ENCODE results near the gene KCNAB1.
"Not testable (repeated sequence)": the region's sequence is repeated elsewhere in the genome, so short reads cannot be mapped to it uniquely, and the experiment has no call there.

KCNAB1 gene

DNA sequence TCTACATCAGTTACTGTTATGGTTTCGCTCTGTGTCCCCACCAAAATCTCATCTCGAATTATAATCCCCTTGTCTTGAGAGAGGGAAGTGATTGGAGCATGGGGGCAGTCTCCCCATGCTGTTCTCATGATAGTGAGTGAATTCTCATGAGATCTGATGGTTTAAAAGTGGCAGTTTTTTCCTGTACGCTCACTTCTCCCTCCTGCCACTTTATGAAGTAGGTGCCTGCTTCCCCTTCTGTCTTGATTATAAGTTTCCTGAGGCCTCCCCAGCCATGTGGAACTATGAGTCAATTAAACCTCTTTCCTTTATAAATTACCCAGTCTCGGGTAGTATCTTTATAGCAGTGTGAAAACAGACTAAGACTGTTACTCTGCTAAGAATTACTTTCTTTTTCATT is 449.5 kb downstream of the KCNAB1 start:
- DNase-seq (ENCODE audit: low read depth, low spot score), result not testable (repeated sequence)

DNA sequence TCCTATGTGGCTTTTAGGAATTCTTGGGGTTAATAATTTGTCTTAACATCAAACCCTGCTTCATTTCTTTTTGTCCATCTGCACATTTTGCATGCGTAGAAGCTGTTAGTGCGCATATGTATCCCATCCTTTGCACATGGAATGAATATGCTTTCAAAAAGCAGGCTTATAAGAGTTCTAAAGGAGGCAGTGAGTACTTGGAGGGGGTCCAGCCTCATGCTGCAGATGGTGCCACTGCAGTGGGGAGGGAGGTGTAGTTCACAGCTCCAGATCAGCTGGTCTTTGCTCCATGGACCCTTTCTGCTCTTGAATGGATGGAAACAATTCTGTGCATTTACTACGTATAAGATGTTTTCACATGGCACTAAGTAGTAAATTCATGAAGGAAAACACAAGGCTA is 455.3 kb downstream of the KCNAB1 start:
- no peak for DNase-seq (ENCODE audit: low read depth, low spot score)

- DNase-seq (ENCODE audit: low read depth, low spot score), result no peak
Measured at GRCh38 chr3:156576051-156576450, 455.7 kb downstream of the KCNAB1 start.

- no peak for DNase-seq (ENCODE audit: low read depth, low spot score)
Measured at GRCh38 chr3:156576651-156577348, 456.4 kb downstream of the KCNAB1 start.

DNA sequence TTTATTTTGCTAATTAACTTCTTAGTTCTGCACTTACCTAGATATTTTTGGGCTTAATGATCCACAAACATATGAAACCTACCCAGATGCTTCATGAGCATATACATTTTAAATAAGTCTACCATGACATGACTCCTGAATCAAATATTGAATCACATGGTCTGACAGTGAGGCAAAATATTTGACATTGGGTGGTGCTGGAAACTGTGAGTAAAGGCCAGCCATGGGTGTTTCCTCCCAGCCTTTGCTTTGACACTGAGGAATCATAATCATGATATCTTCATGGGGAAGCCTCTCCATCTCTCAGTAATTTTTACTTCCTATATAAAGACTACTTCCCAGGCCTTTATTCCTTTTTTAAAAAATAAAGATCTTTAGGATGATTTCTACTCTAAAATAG is 457.4 kb downstream of the KCNAB1 start:
- DNase-seq (ENCODE audit: low read depth, low spot score), result no peak

- DNase-seq (ENCODE audit: low read depth, low spot score), result no peak
Measured at GRCh38 chr3:156579427-156579851, 459.1 kb downstream of the KCNAB1 start.

DNA sequence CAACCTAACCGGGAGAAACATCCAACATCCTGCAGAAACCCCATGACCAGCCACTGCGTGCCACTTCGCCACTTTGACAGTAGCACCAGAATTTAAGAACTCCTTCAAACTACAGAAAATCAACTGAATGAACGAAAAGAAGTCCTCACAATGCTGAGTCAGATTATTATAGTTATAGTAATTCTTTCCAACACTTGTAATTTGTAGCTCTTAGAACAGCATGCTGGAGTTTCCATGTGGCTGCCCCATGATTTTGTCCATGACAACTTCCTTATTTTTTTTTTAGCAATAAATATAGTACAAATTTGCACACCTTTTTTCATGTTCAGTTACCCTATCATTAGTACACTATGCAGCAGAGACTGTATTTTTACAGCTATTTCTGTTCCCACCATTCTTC is 460.7 kb downstream of the KCNAB1 start:
- DNase-seq (ENCODE audit: low read depth, low spot score), result no peak

GRCh38 chr3:156581954-156582353 is 461.6 kb downstream of the KCNAB1 start:
- no peak for DNase-seq (ENCODE audit: low read depth, low spot score)

DNA sequence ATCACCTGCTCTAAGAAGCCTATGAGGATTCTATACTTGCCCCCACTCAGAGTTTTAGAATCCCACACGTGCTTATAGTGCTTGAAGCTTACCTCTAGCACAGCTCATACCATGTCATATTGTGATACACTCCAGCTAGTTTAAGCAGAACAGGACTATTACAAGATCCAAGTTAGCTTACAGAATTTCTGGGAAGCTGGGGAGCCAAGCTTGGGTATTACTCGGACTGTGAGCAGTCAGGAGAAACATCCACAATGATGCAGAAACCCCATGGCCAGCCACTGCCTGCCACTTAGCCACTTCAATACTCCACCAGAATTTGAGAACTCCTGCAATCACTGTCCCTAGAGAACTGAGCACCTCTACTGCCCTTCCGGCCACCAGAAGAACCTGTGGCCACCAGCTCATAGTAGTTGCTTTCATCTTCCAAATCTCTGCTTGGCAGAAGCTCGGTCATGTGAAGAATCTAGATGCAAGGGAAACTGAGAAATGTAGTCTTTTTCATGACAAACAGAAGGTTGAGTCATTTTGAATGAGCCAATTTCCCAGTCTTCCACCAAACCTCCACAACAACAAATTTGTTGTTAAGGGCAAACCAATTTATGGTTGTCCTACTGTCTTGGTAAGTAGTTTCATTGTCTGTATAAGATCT is 462.3 kb downstream of the KCNAB1 start:
- DNase-seq (ENCODE audit: low read depth, low spot score), result no peak

GRCh38 chr3:156583469-156583868 is 463.1 kb downstream of the KCNAB1 start:
- no peak for DNase-seq (ENCODE audit: low read depth, low spot score)

GRCh38 chr3:156586905-156587759 is 466.8 kb downstream of the KCNAB1 start:
- DNase-seq (ENCODE audit: low read depth, low spot score), result no peak

DNA sequence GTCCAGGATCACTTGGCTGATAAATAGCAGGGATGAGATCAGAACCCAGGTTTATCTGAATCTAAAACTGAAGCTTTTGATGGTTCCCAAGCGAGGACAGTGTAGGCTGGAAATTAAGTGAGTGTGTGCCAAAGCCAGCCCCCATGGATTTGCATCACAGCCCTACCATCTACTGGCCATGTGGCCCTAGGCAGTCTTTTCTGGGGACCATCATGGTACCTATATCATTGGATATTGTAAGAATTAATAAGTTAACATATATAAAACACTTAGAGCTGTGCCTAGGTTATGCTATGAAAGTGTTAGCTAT is 467.3 kb downstream of the KCNAB1 start:
- no peak for DNase-seq (ENCODE audit: low read depth, low spot score)
